Smooth muscle cell (in vitro differentiated cells): ENCODE results near the gene RALGAPA1. TPM values are rescaled to one million over a fixed set of nuclear protein-coding genes. Genes with fewer than 3 reads are reported as not detected.

ENCODE experiments used
- DNase-seq: peaks from one replicate; lab custom pipeline; 2025; ENCODE audit not compliant: unreplicated experiment; lab: John Stamatoyannopoulos, UW
- H2AFZ ChIP-seq: fragments of 200-600 bp; sonication (generic); 2 replicates; pipeline ENCODE4 v1.6.0; 2016; ENCODE audit warnings: antibody characterized with exemption, low read depth, mild to moderate bottlenecking
- H3F3A ChIP-seq: fragments of 200-600 bp; sonication (generic); 2 replicates; pipeline ENCODE4 v1.6.0; 2017; ENCODE audit warnings: antibody characterized with exemption, low read depth
- H3K27ac ChIP-seq: fragments of 200-600 bp; sonication (generic); 2 replicates; pipeline ENCODE4 v1.5.1; 2016; ENCODE audit warnings: low read depth, mild to moderate bottlenecking
- H3K27me3 ChIP-seq: fragments of 200-600 bp; sonication (generic); 2 replicates; pipeline ENCODE4 v1.6.1; 2016; ENCODE audit warnings: low read depth, mild to moderate bottlenecking
- H3K36me3 ChIP-seq: fragments of 200-600 bp; sonication (generic); 2 replicates; pipeline ENCODE4 v1.5.1; 2016; ENCODE audit warnings: low read depth
- H3K4me1 ChIP-seq: fragments of 200-600 bp; sonication (generic); 2 replicates; pipeline ENCODE4 v1.5.1; 2016; ENCODE audit warnings: low read depth
- H3K4me2 ChIP-seq: fragments of 200-600 bp; sonication (generic); 2 replicates; pipeline ENCODE4 v1.6.0; 2016; ENCODE audit warnings: mild to moderate bottlenecking
- H3K4me3 ChIP-seq: fragments of 200-600 bp; sonication (generic); 2 replicates; pipeline ENCODE4 v1.5.1; 2016; ENCODE audit warnings: mild to moderate bottlenecking
- H3K79me2 ChIP-seq: fragments of 200-600 bp; sonication (generic); 2 replicates; pipeline ENCODE4 v1.6.0; 2016; ENCODE audit warnings: low read depth, mild to moderate bottlenecking
- H3K9ac ChIP-seq: fragments of 200-600 bp; sonication (generic); 2 replicates; pipeline ENCODE4 v1.6.0; 2016; ENCODE audit warnings: low read depth
- H3K9me3 ChIP-seq: fragments of 200-600 bp; sonication (generic); replicated peaks from 2 replicates; pipeline ENCODE4 v1.5.1; 2016; ENCODE audit warnings: low read depth
- H4K20me1 ChIP-seq: fragments of 200-600 bp; sonication (generic); 2 replicates; pipeline ENCODE4 v1.6.0; 2016; ENCODE audit warnings: low read depth
- WGBS: methylation state at CpG from one replicate; pipeline ENCODE4 v1.1.7; 2016; ENCODE audit warnings: low lambda C conversion rate; 5-methylcytosine and 5-hydroxymethylcytosine counted together
- polyA plus RNA-seq: library from polyadenylated mRNA; unstranded; fragments of >200 nt; fragmentation: Nextera tagmentation; extraction: Ambion mirVana; gene quantifications from 2 replicates; pipeline ENCODE4 v1.2.1, GENCODE V29; 2016
- total RNA-seq: library from RNA; depleted of rRNA; stranded (reverse); fragments of >200 nt; gene quantifications from 2 replicates; pipeline ENCODE4 v1.2.3, GENCODE V29; 2014
- TF ChIP-seq, protein P1 (sequence below): fragments of 200-600 bp; sonication (generic); IDR thresholded peaks from 2 replicates; pipeline ENCODE4 v1.5.1; 2017; ENCODE audit warnings: borderline replicate concordance, mild to moderate bottlenecking, antibody characterized with exemption; ENCODE audit not compliant: insufficient read depth, poor library complexity, severe bottlenecking

RALGAPA1 gene
- total and polyA plus RNA-seq, 2 experiments from 2014 or later, result 5.4 to 25.4 TPM

DNA sequence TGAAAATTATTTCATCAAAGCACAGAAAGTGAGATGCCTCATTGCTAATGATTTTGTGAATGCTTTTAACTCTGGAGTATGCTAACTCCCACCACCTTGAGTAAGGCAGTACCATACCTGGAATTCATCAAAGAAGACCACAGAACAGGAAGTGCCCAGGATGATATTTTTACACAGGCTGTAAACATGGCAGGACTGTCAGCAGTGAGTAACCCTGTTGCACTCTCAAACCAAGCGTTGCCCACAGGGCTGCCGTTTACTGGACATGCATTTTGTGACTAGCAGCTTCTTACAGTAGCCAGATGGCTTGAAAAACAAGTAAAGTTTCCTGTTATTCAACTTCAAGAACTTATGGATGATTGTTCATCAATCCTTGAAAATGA lies 42.4 kb downstream of the RALGAPA1 start:
- H3K9me3 ChIP-seq, result no peaks in the 10 kb centered on the region
- 86% methylated on average over 2 of the region's 2 CpGs for WGBS
- no peaks in the 10 kb centered on the region for H3K79me2 ChIP-seq
- no peak for DNase-seq
- H3K4me3 ChIP-seq, result no peak overlapping the region
- no peaks in the 10 kb centered on the region for H3K4me1 ChIP-seq
- H3K27ac ChIP-seq, result no peak overlapping the region
- no peak overlapping the region for H2AFZ ChIP-seq
- H3K36me3 ChIP-seq, result no peaks in the 10 kb centered on the region
- no peak overlapping the region for H3K9ac ChIP-seq
- H3K27me3 ChIP-seq, result no peaks in the 10 kb centered on the region
- H3K4me2 ChIP-seq, result no peak overlapping the region
- no peaks in the 10 kb centered on the region for H4K20me1 ChIP-seq
- H3F3A ChIP-seq, result no peaks in the 10 kb centered on the region
- TF ChIP-seq, protein P1, sequence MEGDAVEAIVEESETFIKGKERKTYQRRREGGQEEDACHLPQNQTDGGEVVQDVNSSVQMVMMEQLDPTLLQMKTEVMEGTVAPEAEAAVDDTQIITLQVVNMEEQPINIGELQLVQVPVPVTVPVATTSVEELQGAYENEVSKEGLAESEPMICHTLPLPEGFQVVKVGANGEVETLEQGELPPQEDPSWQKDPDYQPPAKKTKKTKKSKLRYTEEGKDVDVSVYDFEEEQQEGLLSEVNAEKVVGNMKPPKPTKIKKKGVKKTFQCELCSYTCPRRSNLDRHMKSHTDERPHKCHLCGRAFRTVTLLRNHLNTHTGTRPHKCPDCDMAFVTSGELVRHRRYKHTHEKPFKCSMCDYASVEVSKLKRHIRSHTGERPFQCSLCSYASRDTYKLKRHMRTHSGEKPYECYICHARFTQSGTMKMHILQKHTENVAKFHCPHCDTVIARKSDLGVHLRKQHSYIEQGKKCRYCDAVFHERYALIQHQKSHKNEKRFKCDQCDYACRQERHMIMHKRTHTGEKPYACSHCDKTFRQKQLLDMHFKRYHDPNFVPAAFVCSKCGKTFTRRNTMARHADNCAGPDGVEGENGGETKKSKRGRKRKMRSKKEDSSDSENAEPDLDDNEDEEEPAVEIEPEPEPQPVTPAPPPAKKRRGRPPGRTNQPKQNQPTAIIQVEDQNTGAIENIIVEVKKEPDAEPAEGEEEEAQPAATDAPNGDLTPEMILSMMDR, result no peak

- no peaks in the 10 kb centered on the region for H3K36me3 ChIP-seq
- DNase-seq, result no peak
- WGBS, result 95% methylated on average over 5 of the region's 5 CpGs
Observed at GRCh38 chr14:35766036-35766699, 42.9 kb downstream of the RALGAPA1 start.

GRCh38 chr14:35761922-35762321 lies 47.2 kb downstream of the RALGAPA1 start:
- no peaks in the 10 kb centered on the region for H3K9me3 ChIP-seq
- no peaks in the 10 kb centered on the region for H3K27me3 ChIP-seq
- H3K36me3 ChIP-seq, result no peaks in the 10 kb centered on the region
- H3K4me1 ChIP-seq, result no peaks in the 10 kb centered on the region
- no peak overlapping the region for H3K4me3 ChIP-seq
- WGBS, result 94% methylated on average over 4 of the region's 4 CpGs
- H3K27ac ChIP-seq, result no peak overlapping the region
- no peaks in the 10 kb centered on the region for H3K79me2 ChIP-seq
- no peaks in the 10 kb centered on the region for H3F3A ChIP-seq
- DNase-seq, result no peak
- TF ChIP-seq, protein P1, result no peak
- no peak overlapping the region for H3K4me2 ChIP-seq
- H2AFZ ChIP-seq, result no peak overlapping the region
- H4K20me1 ChIP-seq, result no peaks in the 10 kb centered on the region
- no peak overlapping the region for H3K9ac ChIP-seq

More at GRCh38 chr14:35766036-35766699, 42.9 kb downstream of the RALGAPA1 start:
- Histone ChIP-seq H4K20me1 (no peaks in the 10 kb centered on the region), H3K27ac (no peak overlapping the region), H3K4me3 (no peak overlapping the region), H3K4me1 (no peaks in the 10 kb centered on the region), H3K9me3 (no peaks in the 10 kb centered on the region), H2AFZ (no peak overlapping the region), H3K9ac (no peak overlapping the region), H3F3A (no peaks in the 10 kb centered on the region), H3K4me2 (no peak overlapping the region), H3K27me3 (no peaks in the 10 kb centered on the region), H3K79me2 (no peaks in the 10 kb centered on the region)
- TF ChIP-seq, protein P1, result no peak

- H3K9ac ChIP-seq, result no peak overlapping the region
- no peaks in the 10 kb centered on the region for H3K27me3 ChIP-seq
- no peaks in the 10 kb centered on the region for H3F3A ChIP-seq
- H3K9me3 ChIP-seq, result no peaks in the 10 kb centered on the region
- TF ChIP-seq, protein P1, result no peak
- H3K36me3 ChIP-seq, result peaks cover 11% of the 10 kb centered on the region
- H3K27ac ChIP-seq, result no peak overlapping the region
- no peak overlapping the region for H3K4me2 ChIP-seq
- no peak for DNase-seq
- no peaks in the 10 kb centered on the region for H3K4me1 ChIP-seq
- WGBS, result 95% methylated on average over 1 of the region's 1 CpG
- no peaks in the 10 kb centered on the region for H3K79me2 ChIP-seq
- H2AFZ ChIP-seq, result no peak overlapping the region
- H3K4me3 ChIP-seq, result no peak overlapping the region
- no peaks in the 10 kb centered on the region for H4K20me1 ChIP-seq
Observed at GRCh38 chr14:35760143-35760542, 49.0 kb downstream of the RALGAPA1 start.
